Neural progenitor cell (in vitro differentiated cells): Measurements from ENCODE around the gene CDC5L. TPM values are rescaled to one million over a fixed set of nuclear protein-coding genes. Genes with fewer than 3 reads are reported as not detected.

ENCODE experiments used
- DNase-seq: peaks from one replicate; pipeline ENCODE4 v3.0.0-alpha.2; 2016; ENCODE audit warnings: low spot score
- H2AFZ ChIP-seq: fragments of 200-600 bp; sonication (generic); replicated peaks from 2 replicates; pipeline ENCODE4 v1.6.1; 2016; ENCODE audit warnings: antibody characterized with exemption
- H3F3A ChIP-seq: fragments of 200-600 bp; sonication (generic); 2 replicates; pipeline ENCODE4 v1.6.1; 2016; ENCODE audit warnings: antibody characterized with exemption, low read depth
- H3K27ac ChIP-seq: fragments of 200-600 bp; sonication (generic); 2 replicates; pipeline ENCODE4 v1.5.1; 2016; ENCODE audit warnings: mild to moderate bottlenecking
- H3K27me3 ChIP-seq: fragments of 200-600 bp; sonication (generic); 2 replicates; pipeline ENCODE4 v1.6.1; 2016; ENCODE audit warnings: mild to moderate bottlenecking, moderate library complexity
- H3K36me3 ChIP-seq: fragments of 200-600 bp; sonication (generic); 2 replicates; pipeline ENCODE4 v1.5.1; 2016
- H3K4me1 ChIP-seq: fragments of 200-600 bp; sonication (generic); 2 replicates; pipeline ENCODE4 v1.6.1; 2016; ENCODE audit warnings: mixed run types
- H3K4me2 ChIP-seq: fragments of 200-600 bp; sonication (generic); 2 replicates; pipeline ENCODE4 v1.6.1; 2016
- H3K4me3 ChIP-seq: fragments of 200-600 bp; sonication (generic); 2 replicates; pipeline ENCODE4 v1.5.1; 2016
- H3K79me2 ChIP-seq: fragments of 200-600 bp; sonication (generic); 2 replicates; pipeline ENCODE4 v1.6.1; 2016; ENCODE audit warnings: low read depth
- H3K9ac ChIP-seq: fragments of 200-600 bp; sonication (generic); 2 replicates; pipeline ENCODE4 v1.6.1; 2016
- H3K9me3 ChIP-seq: fragments of 200-600 bp; sonication (generic); 2 replicates; pipeline ENCODE4 v1.5.1; 2016; ENCODE audit warnings: low read depth
- H4K20me1 ChIP-seq: fragments of 200-600 bp; sonication (generic); 2 replicates; pipeline ENCODE4 v1.6.1; 2016; ENCODE audit warnings: low read depth
- H3K27ac Mint-ChIP-seq: 3 replicates; pipeline ENCODE4 v1.8.0; 2021; ENCODE audit warnings: mixed read lengths
- H3K27me3 Mint-ChIP-seq: 2 replicates; pipeline ENCODE4 v1.8.0; 2022; ENCODE audit warnings: low read depth, mild to moderate bottlenecking, inconsistent platforms, moderate library complexity, mixed read lengths; ENCODE audit not compliant: insufficient read depth
- H3K36me3 Mint-ChIP-seq: 3 replicates; pipeline ENCODE4 v1.8.0; 2021; ENCODE audit warnings: mixed read lengths
- H3K4me1 Mint-ChIP-seq: 3 replicates; pipeline ENCODE4 v1.8.0; 2021; ENCODE audit warnings: mixed read lengths
- H3K4me3 Mint-ChIP-seq: 3 replicates; pipeline ENCODE4 v1.8.0; 2021; ENCODE audit warnings: mild to moderate bottlenecking, moderate library complexity, mixed read lengths
- H3K9me3 Mint-ChIP-seq: 3 replicates; pipeline ENCODE4 v1.8.0; 2020; ENCODE audit warnings: mixed read lengths
- EZH2 ChIP-seq: fragments of 200-600 bp; sonication (generic); IDR thresholded peaks from 2 replicates; pipeline ENCODE4 v1.6.1; 2017; ENCODE audit warnings: antibody characterized with exemption, mild to moderate bottlenecking, moderate library complexity
- EZH2phosphoT487 ChIP-seq: fragments of 200-600 bp; sonication (generic); IDR thresholded peaks from 2 replicates; pipeline ENCODE4 v1.6.1; 2017; ENCODE audit warnings: antibody characterized with exemption
- total RNA-seq: library from RNA; depleted of rRNA; stranded (reverse); fragments of >200 nt; gene quantifications from 2 replicates; pipeline ENCODE4 v1.2.3, GENCODE V29; 2015; ENCODE audit warnings: low replicate concordance
- TF ChIP-seq, protein P1 (sequence below): fragments of 200-600 bp; sonication (generic); IDR thresholded peaks from 2 replicates; pipeline ENCODE4 v1.5.1; 2017; ENCODE audit warnings: antibody characterized with exemption, mild to moderate bottlenecking

CDC5L gene
- total RNA-seq, 1 donor from 2014 or later, result 53.6 TPM

DNA sequence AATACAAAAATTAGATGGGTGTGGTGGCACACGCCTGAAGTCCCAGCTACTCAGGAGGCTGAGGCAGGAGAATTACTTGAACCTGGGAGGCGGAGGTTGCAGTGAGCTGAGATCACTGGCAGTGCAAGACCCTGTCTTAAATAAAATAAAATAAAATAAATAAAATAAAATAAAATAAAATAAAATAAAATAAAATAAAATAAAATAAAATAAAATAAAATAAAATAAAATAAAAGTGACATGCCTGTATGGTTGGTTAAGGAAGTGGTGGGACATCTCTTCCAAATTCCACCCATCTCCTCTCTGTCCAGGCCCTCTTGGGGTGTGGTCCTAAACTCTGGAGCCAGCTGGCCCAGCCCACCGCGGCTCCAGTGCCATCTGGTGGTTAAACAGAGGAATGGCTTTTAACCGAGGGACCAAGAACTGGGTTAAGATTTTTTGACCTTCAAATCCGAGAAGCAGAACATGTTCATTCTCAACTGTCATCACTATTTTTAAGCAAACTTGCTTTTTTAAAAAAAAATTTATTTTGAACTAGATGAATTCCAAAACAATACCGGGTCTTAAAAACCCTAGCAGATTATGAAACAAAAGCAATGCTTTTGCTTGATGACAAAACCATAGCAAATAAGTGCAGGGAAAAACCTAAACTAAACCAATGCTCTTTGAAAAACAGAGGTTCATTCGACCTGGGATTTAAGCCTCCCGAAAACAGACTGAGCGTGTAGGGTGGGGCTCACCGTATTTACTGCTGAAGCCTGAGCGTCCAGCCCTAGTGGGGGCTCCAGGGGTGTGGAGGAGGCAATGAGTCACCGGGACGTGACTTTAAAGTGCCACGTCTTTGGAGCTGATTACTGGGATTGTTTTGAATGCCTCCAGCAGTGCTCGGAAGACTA lies 68.8 kb downstream of the CDC5L start:
- H3K27ac Mint-ChIP-seq, result no peak overlapping the region
- H3K9me3 Mint-ChIP-seq, result no peaks in the 10 kb centered on the region
- Histone ChIP-seq H3K4me2 (no peak overlapping the region), H2AFZ (no peak overlapping the region), H3K79me2 (no peaks in the 10 kb centered on the region), H3K4me1 (no peaks in the 10 kb centered on the region), H3F3A (peaks cover 6% of the 10 kb centered on the region), H3K4me3 (no peak overlapping the region), H3K9me3 (no peaks in the 10 kb centered on the region), H3K36me3 (no peaks in the 10 kb centered on the region), H3K27ac (no peak overlapping the region), H3K9ac (no peak overlapping the region), H4K20me1 (no peaks in the 10 kb centered on the region), H3K27me3 (no peaks in the 10 kb centered on the region)
- TF ChIP-seq EZH2phosphoT487, result no peak
- TF ChIP-seq, protein P1, sequence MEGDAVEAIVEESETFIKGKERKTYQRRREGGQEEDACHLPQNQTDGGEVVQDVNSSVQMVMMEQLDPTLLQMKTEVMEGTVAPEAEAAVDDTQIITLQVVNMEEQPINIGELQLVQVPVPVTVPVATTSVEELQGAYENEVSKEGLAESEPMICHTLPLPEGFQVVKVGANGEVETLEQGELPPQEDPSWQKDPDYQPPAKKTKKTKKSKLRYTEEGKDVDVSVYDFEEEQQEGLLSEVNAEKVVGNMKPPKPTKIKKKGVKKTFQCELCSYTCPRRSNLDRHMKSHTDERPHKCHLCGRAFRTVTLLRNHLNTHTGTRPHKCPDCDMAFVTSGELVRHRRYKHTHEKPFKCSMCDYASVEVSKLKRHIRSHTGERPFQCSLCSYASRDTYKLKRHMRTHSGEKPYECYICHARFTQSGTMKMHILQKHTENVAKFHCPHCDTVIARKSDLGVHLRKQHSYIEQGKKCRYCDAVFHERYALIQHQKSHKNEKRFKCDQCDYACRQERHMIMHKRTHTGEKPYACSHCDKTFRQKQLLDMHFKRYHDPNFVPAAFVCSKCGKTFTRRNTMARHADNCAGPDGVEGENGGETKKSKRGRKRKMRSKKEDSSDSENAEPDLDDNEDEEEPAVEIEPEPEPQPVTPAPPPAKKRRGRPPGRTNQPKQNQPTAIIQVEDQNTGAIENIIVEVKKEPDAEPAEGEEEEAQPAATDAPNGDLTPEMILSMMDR, result peak; percentile 83
- H3K4me1 Mint-ChIP-seq, result no peaks in the 10 kb centered on the region
- no peak overlapping the region for H3K4me3 Mint-ChIP-seq
- DNase-seq, result peak; percentile 56
- H3K27me3 Mint-ChIP-seq, result no peaks in the 10 kb centered on the region
- H3K36me3 Mint-ChIP-seq, result peaks cover 7% of the 10 kb centered on the region

DNA sequence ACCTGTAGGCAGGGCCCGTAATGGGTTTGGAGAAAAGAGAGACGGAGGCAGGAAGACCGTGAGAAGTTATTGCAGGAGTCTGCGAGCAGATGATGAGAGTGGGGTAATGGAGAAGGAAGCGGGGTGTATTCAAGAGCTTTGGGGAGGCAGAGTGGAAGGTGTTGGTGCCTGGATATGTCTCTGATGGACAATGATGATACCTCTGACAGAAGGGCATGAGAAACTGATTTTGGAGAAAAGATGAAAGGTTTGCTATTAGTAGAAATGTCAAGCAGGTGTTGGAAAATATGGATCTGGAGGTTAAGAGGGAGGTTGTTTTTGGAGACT lies 69.4 kb downstream of the CDC5L start:
- H3K9ac ChIP-seq, result no peak overlapping the region
- no peak overlapping the region for H3K27ac Mint-ChIP-seq
- no peaks in the 10 kb centered on the region for H3K9me3 Mint-ChIP-seq
- H3K36me3 Mint-ChIP-seq, result peaks cover 7% of the 10 kb centered on the region
- H4K20me1 ChIP-seq, result no peaks in the 10 kb centered on the region
- peaks cover 2% of the 10 kb centered on the region for H3K27me3 Mint-ChIP-seq
- H3K27me3 ChIP-seq, result no peaks in the 10 kb centered on the region
- H3F3A ChIP-seq, result peaks cover 6% of the 10 kb centered on the region
- no peak overlapping the region for H3K4me3 ChIP-seq
- no peaks in the 10 kb centered on the region for H3K79me2 ChIP-seq
- TF ChIP-seq, protein P1, result no peak
- TF ChIP-seq EZH2 (no peak), EZH2phosphoT487 (no peak)
- H3K9me3 ChIP-seq, result no peaks in the 10 kb centered on the region
- no peak overlapping the region for H3K27ac ChIP-seq
- H3K4me1 Mint-ChIP-seq, result no peaks in the 10 kb centered on the region
- no peak overlapping the region for H2AFZ ChIP-seq
- no peak overlapping the region for H3K4me2 ChIP-seq
- no peaks in the 10 kb centered on the region for H3K36me3 ChIP-seq
- no peaks in the 10 kb centered on the region for H3K4me1 ChIP-seq
- DNase-seq, result no peak
- no peak overlapping the region for H3K4me3 Mint-ChIP-seq

DNA sequence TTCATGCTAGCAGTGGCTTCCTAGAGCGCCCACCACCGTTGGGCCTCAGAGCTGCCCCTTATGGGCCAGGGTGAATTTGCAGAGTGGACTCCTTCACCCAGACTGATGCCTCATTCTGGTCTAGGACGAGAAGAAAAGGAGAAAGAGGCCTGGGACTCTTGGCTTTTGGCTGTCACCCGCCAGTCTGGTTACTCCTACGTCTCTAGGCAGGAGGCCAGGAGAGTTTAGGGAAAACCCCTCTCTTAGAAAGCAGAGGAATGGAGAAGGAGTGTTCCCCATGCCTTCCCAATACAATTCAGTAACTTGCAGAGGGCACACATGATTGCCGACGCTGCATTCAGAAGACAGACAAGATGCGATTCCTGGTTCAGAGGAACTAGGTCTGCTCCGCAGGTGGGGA lies 70.1 kb downstream of the CDC5L start:
- Mint-ChIP-seq H3K27ac (no peak overlapping the region), H3K36me3 (peaks cover 4% of the 10 kb centered on the region), H3K27me3 (peaks cover 2% of the 10 kb centered on the region), H3K4me3 (no peak overlapping the region), H3K9me3 (no peaks in the 10 kb centered on the region), H3K4me1 (no peaks in the 10 kb centered on the region)
- Histone ChIP-seq H3K27ac (no peak overlapping the region), H3K4me3 (no peak overlapping the region), H3K9ac (no peak overlapping the region), H3K4me1 (no peaks in the 10 kb centered on the region), H3K9me3 (no peaks in the 10 kb centered on the region), H3F3A (peaks cover 6% of the 10 kb centered on the region), H3K36me3 (no peaks in the 10 kb centered on the region), H2AFZ (no peak overlapping the region), H3K79me2 (no peaks in the 10 kb centered on the region), H3K4me2 (no peak overlapping the region), H3K27me3 (no peaks in the 10 kb centered on the region), H4K20me1 (no peaks in the 10 kb centered on the region)
- TF ChIP-seq, protein P1, result no peak
- TF ChIP-seq EZH2, result no peak
- TF ChIP-seq EZH2phosphoT487, result no peak
- DNase-seq, result no peak
